Islet of Langerhans (tissue), 1 donor: ENCODE results near the gene CDK6.

Experiments
- FAIRE-seq: peaks from one replicate; lab custom pipeline; 2011; peaks lifted over from hg19 to GRCh38; lab: Jason Lieb, UNC

CDK6 gene

GRCh38 chr7:92680442-92680841, 155.9 kb downstream of the CDK6 start:
- FAIRE-seq, result no peak

- no peak for FAIRE-seq
These were observed 158.0 kb downstream of the CDK6 start for GRCh38 chr7:92678291-92678920.

GRCh38 chr7:92674379-92674778, 162.0 kb downstream of the CDK6 start:
- no peak for FAIRE-seq

- no peak for FAIRE-seq
These were observed 164.7 kb downstream of the CDK6 start for GRCh38 chr7:92671505-92672169.

- FAIRE-seq, result no peak
These were observed 166.0 kb downstream of the CDK6 start for GRCh38 chr7:92670204-92670851.

GRCh38 chr7:92669616-92670165, 166.7 kb downstream of the CDK6 start:
- no peak for FAIRE-seq

- no peak for FAIRE-seq
These were observed 167.8 kb downstream of the CDK6 start for GRCh38 chr7:92668564-92668963.

- FAIRE-seq, result no peak
These were observed 168.4 kb downstream of the CDK6 start for GRCh38 chr7:92667816-92668535.

GRCh38 chr7:92665926-92666325, 170.4 kb downstream of the CDK6 start:
- no peak for FAIRE-seq

GRCh38 chr7:92661651-92662050, 174.7 kb downstream of the CDK6 start:
- FAIRE-seq, result no peak

GRCh38 chr7:92658671-92659070, 177.7 kb downstream of the CDK6 start:
- FAIRE-seq, result no peak

- FAIRE-seq, result no peak
These were observed 179.0 kb downstream of the CDK6 start for GRCh38 chr7:92657391-92657790.

- FAIRE-seq, result no peak
These were observed 180.3 kb downstream of the CDK6 start for GRCh38 chr7:92656121-92656520.

- no peak for FAIRE-seq
These were observed 181.0 kb downstream of the CDK6 start for GRCh38 chr7:92655346-92655884.

GRCh38 chr7:92653136-92653535, 183.2 kb downstream of the CDK6 start:
- no peak for FAIRE-seq

- no peak for FAIRE-seq
These were observed 183.8 kb downstream of the CDK6 start for GRCh38 chr7:92652536-92652935.

- no peak for FAIRE-seq
These were observed 186.0 kb downstream of the CDK6 start for GRCh38 chr7:92650391-92650790.

- FAIRE-seq, result no peak
These were observed 188.3 kb downstream of the CDK6 start for GRCh38 chr7:92648067-92648466.

GRCh38 chr7:92647652-92648051, 188.7 kb downstream of the CDK6 start:
- no peak for FAIRE-seq

- FAIRE-seq, result no peak
These were observed 189.3 kb downstream of the CDK6 start for GRCh38 chr7:92647011-92647625.

- no peak for FAIRE-seq
These were observed 191.0 kb downstream of the CDK6 start for GRCh38 chr7:92645114-92646061.
